Tibial nerve (tissue), 4 donors: ENCODE data around the gene DNMT3A.

Experiments
- CTCF ChIP-seq, 5 experiments: fragments of 200-600 bp in 3 of 5; fragments of 450-650 bp in 2 of 5; sonication (generic) in 3 of 5; IDR thresholded peaks; one replicate each; pipeline ENCODE4 v1.5.1; 2016 to 2019; ENCODE audit warnings: antibody characterized with exemption in 5 of 5, mild to moderate bottlenecking in 3 of 5, moderate library complexity in 2 of 5
- EP300 ChIP-seq, 2 donors: sonication (generic); formaldehyde crosslinking; IDR thresholded peaks; one replicate each; pipeline ENCODE4 v1.6.1; 2017; ENCODE audit warnings: antibody characterized with exemption in 2 of 2, mild to moderate bottlenecking in 1 of 2
- POLR2A ChIP-seq, 2 donors: fragments of 450-650 bp; IDR thresholded peaks; one replicate each; pipeline ENCODE4 v1.6.1; 2017; ENCODE audit warnings: antibody characterized with exemption in 2 of 2, mild to moderate bottlenecking in 2 of 2, moderate library complexity in 2 of 2

GRCh38 chr2:25257032-25257552 lies 84.6 kb downstream of the DNMT3A start:
- no peak for TF ChIP-seq CTCF (IDR thresholded peaks at IDR 0.05)
- TF ChIP-seq EP300 (IDR thresholded peaks at IDR 0.05), result no peak
- no peak for TF ChIP-seq POLR2A (IDR thresholded peaks at IDR 0.05)
